Heart right ventricle (tissue), 16 donors: Measurements from ENCODE around the gene ATG5. TPM values are rescaled to one million over a fixed set of nuclear protein-coding genes. Genes with fewer than 3 reads are reported as not detected.

Experiments used
- ATAC-seq, 8 donors: fragments of 200-7000 bp; cut with Tn5 transposase; one replicate each; pipeline ENCODE4 v1.9.1; 2020; ENCODE audit warnings: mild to moderate bottlenecking in 8 of 8, moderate library complexity in 8 of 8, moderate number of reproducible peaks in 1 of 8
- DNase-seq, 2 donors: peaks; one replicate each; pipeline ENCODE4 v3.0.0-alpha.2; 2020
- H3K27ac ChIP-seq, 10 donors: fragments of 200-600 bp; sonication (generic) in 2 of 10; one replicate each; pipeline versions ENCODE4 v1.5.0 to v1.8.0; 2020 to 2022; ENCODE audit warnings: mild to moderate bottlenecking in 3 of 10
- H3K27me3 ChIP-seq, 7 donors: fragments of 200-600 bp; one replicate each; pipeline ENCODE4 v1.8.0; 2021 to 2022; ENCODE audit warnings: mild to moderate bottlenecking in 2 of 7
- H3K36me3 ChIP-seq, 9 donors: fragments of 200-600 bp; sonication (generic) in 1 of 9; one replicate each; pipeline versions ENCODE4 v1.5.0 to v1.8.0; 2020 to 2022; ENCODE audit warnings: mild to moderate bottlenecking in 2 of 9
- H3K4me1 ChIP-seq, 9 donors: fragments of 200-600 bp; sonication (generic) in 1 of 9; one replicate each; pipeline versions ENCODE4 v1.5.0 to v1.8.0; 2020 to 2022; ENCODE audit warnings: mild to moderate bottlenecking in 4 of 9
- H3K4me3 ChIP-seq, 10 donors: fragments of 200-600 bp; sonication (generic) in 2 of 10; one replicate each; pipeline versions ENCODE4 v1.5.0 to v1.8.0; 2020 to 2022; ENCODE audit warnings: mild to moderate bottlenecking in 7 of 10, moderate library complexity in 2 of 10
- H3K9me3 ChIP-seq, 11 donors: fragments of 200-600 bp in 10 of 11; sonication (generic) in 2 of 11; one replicate each; pipeline versions ENCODE4 v1.5.0 to v1.8.0; 2013 to 2022; ENCODE audit warnings: mild to moderate bottlenecking in 2 of 11, control low read depth in 1 of 11, moderate library complexity in 1 of 11
- WGBS, 2 donors: extraction: QIAGEN DNeasy Blood & Tissue Kit; methylation state at CpG; one replicate each; pipeline ENCODE4 v1.1.7; 2013; ENCODE audit warnings: inconsistent platforms in 1 of 2; 5-methylcytosine and 5-hydroxymethylcytosine counted together
- intact Hi-C, 10 donors: fragments of 100-400 bp; cut with DNase I; formaldehyde crosslinking; loops; one replicate each; pipeline versions ENCODE4 v1.11.1 to v1.14.2; 2022
- polyA plus RNA-seq, 2 donors: library from polyadenylated mRNA; stranded (reverse); fragments of 200-250 nt; gene quantifications; one replicate each; pipeline ENCODE4 v1.2.3, GENCODE V29; 2013
- total RNA-seq, 10 donors: library from RNA; stranded (reverse); fragmentation: NEBNext Ultra II Directional in 3 of 10; extraction: Animal tissue kit (Norgen Biotek cat#: 25700) in 3 of 10; gene quantifications; one replicate each; pipeline versions ENCODE4 v1.2.1 to v1.2.4, GENCODE V29; 2021 to 2023
- TF ChIP-seq, protein P1 (sequence below), 9 donors: fragments of 200-600 bp; sonication (generic) in 2 of 9; IDR thresholded peaks; one replicate each; pipeline versions ENCODE4 v1.5.0 to v1.8.0; 2021 to 2022; ENCODE audit warnings: antibody characterized with exemption in 9 of 9, mild to moderate bottlenecking in 5 of 9, moderate library complexity in 1 of 9
- donor health status: Arrhythmogenic right ventricular cardiomyopathy.
- donor health status: ischemic (EF 13 %, LVEDD 7.1; RV severe dilation, severe dysfunction).
- donor health status: healthy with polysubstance abuse.
- donor health status: DM: no; HTN: yes; CAD: no.
- donor health status: DM: no; HTN: no; CAD: no.
- donor health status: ischemic (EF 25% LVEDD 6.9; RV normal size, moderate dysfunction).
- donor health status: ischemic (EF 25% LVEDD 5.7; RV mildly dilated, moderate dysfunction).
- donor health status: healthy.
- donor health status: DM: yes; HTN: yes; CAD: no.
- donor health status: Ischemic cardiomyopathy.
- donor health status: ischemic (EF 35%, LVEDD 5.7; RV mildly dilated, moderate dysfunction).
- donor health status: nonischemic (EF 11% LVEDD 7.7; RV severe dilation, severe dysfunction).
- donor health status: DM: yes; HTN: yes; CAD: no.
- donor health status: PGD.
- donor health status: ischemic (EF 29% LVEDD 5.4; RV normal size, mild dysfunction).
- donor health status: nonischemic (EF 23%, LVEDD 6.1; RV moderate dilation, normal function).

ATG5 gene
- total and polyA plus RNA-seq, 12 donors, result 12.6 to 18.0 (median 15.0) TPM

GRCh38 chr6:106135911-106136571 lies 189.5 kb downstream of the ATG5 start:
- no peak overlapping the region for H3K4me3 ChIP-seq
- peaks cover 0 to 4% (median 0%) of the 10 kb centered on the region in 7 donors for H3K27me3 ChIP-seq
- H3K27ac ChIP-seq, result no peak overlapping the region
- TF ChIP-seq, protein P1, sequence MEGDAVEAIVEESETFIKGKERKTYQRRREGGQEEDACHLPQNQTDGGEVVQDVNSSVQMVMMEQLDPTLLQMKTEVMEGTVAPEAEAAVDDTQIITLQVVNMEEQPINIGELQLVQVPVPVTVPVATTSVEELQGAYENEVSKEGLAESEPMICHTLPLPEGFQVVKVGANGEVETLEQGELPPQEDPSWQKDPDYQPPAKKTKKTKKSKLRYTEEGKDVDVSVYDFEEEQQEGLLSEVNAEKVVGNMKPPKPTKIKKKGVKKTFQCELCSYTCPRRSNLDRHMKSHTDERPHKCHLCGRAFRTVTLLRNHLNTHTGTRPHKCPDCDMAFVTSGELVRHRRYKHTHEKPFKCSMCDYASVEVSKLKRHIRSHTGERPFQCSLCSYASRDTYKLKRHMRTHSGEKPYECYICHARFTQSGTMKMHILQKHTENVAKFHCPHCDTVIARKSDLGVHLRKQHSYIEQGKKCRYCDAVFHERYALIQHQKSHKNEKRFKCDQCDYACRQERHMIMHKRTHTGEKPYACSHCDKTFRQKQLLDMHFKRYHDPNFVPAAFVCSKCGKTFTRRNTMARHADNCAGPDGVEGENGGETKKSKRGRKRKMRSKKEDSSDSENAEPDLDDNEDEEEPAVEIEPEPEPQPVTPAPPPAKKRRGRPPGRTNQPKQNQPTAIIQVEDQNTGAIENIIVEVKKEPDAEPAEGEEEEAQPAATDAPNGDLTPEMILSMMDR (IDR thresholded peaks at IDR 0.05), result no peak
- 93 to 95% methylated on average over 16 of the region's 16 CpGs for WGBS, 2 donors
- ATAC-seq (no peak), DNase-seq (no peak)
- H3K9me3 ChIP-seq, result no peaks in the 10 kb centered on the region
- intact Hi-C loops, result no loop called here
- H3K4me1 ChIP-seq, result no peaks in the 10 kb centered on the region
- no peaks in the 10 kb centered on the region for H3K36me3 ChIP-seq

GRCh38 chr6:106134906-106135634 lies 190.5 kb downstream of the ATG5 start:
- H3K9me3 ChIP-seq, result no peaks in the 10 kb centered on the region
- no peak overlapping the region for H3K27ac ChIP-seq
- H3K27me3 ChIP-seq, result no peaks in the 10 kb centered on the region
- intact Hi-C loops, result no loop called here
- no peak for DNase-seq
- ATAC-seq, result peak in 1 of 8 donors; percentile 73
- no peaks in the 10 kb centered on the region for H3K36me3 ChIP-seq
- TF ChIP-seq, protein P1 (IDR thresholded peaks at IDR 0.05), result no peak
- no peak overlapping the region for H3K4me3 ChIP-seq
- WGBS, 2 donors, result 73 to 82% methylated on average over 18 of the region's 18 CpGs
- no peaks in the 10 kb centered on the region for H3K4me1 ChIP-seq

Other genes with a start within 250 kb of the ATG5 start
- gene PRDM1, start 239.4 kb downstream of the ATG5 start, total RNA-seq, result 10 to 100 TPM in 1 of 10 donors, 1 to 10 TPM in 8, under 1 TPM in 1; 0.47 to 11.2 (median 2.1) TPM
- gene PRDM1, start 239.4 kb downstream of the ATG5 start, polyA plus RNA-seq, result under 1 TPM; 0.32 to 0.73 TPM
- 1 to 10 TPM in 9 of 10 donors, under 1 TPM in 1; 0.92 to 9.4 (median 1.6) TPM for gene CRYBG1, start 35.0 kb upstream of the ATG5 start, total RNA-seq
- gene CRYBG1, start 35.0 kb upstream of the ATG5 start, polyA plus RNA-seq, result under 1 TPM; 0.64 to 0.73 TPM